ENCODE data around the gene PROSER3. TPM values are rescaled to one million over a fixed set of nuclear protein-coding genes. Genes with fewer than 3 reads are reported as not detected.
A peak's percentile ranks its signal among the peaks of the same experiment; 100 is the strongest.

Gene PROSER3
- total and polyA plus RNA-seq, 12 donors: 4.4 to 27.3 (median 11.0) TPM

GRCh38 chr19:35742121-35742724, 15.8 kb upstream of the PROSER3 start, which contains the start of gene IGFLR1:
TSS of gene IGFLR1 (minus strand) at chr19:35742452. CDS start at chr19:35741180, 1,272 bp downstream.
- DNase-seq: peak in 1 of 7 donors; percentile 64
- Histone ChIP-seq H3K27me3 (no peaks in the 10 kb centered on the region), H3K27ac (peak within 1 kb of the TSS in 4 of 5 donors; percentile 3 to 88 (median 77)), H3K36me3 (replicated peaks in 1 of 2) (peaks cover 0 to 21% of the 10 kb centered on the region in 2 donors), H3K4me3 (peak within 1 kb of the TSS in 1 of 4 donors; percentile 59), H3K9me3 (replicated peaks in 1 of 3) (no peaks in the 10 kb centered on the region), H3K4me1 (replicated peaks in 1 of 2) (peaks cover 25 to 45% of the 10 kb centered on the region in 2 donors)
- TF ChIP-seq POLR2A (IDR thresholded peaks at IDR 0.05): no peak
- TF ChIP-seq, protein P1, sequence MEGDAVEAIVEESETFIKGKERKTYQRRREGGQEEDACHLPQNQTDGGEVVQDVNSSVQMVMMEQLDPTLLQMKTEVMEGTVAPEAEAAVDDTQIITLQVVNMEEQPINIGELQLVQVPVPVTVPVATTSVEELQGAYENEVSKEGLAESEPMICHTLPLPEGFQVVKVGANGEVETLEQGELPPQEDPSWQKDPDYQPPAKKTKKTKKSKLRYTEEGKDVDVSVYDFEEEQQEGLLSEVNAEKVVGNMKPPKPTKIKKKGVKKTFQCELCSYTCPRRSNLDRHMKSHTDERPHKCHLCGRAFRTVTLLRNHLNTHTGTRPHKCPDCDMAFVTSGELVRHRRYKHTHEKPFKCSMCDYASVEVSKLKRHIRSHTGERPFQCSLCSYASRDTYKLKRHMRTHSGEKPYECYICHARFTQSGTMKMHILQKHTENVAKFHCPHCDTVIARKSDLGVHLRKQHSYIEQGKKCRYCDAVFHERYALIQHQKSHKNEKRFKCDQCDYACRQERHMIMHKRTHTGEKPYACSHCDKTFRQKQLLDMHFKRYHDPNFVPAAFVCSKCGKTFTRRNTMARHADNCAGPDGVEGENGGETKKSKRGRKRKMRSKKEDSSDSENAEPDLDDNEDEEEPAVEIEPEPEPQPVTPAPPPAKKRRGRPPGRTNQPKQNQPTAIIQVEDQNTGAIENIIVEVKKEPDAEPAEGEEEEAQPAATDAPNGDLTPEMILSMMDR (IDR thresholded peaks at IDR 0.05): no peak
- intact Hi-C loops (cut with DNase I): no loop called here
- 72 to 86% (median 76%) methylated on average over 9 of the region's 9 CpGs for WGBS, 4 donors

DNA sequence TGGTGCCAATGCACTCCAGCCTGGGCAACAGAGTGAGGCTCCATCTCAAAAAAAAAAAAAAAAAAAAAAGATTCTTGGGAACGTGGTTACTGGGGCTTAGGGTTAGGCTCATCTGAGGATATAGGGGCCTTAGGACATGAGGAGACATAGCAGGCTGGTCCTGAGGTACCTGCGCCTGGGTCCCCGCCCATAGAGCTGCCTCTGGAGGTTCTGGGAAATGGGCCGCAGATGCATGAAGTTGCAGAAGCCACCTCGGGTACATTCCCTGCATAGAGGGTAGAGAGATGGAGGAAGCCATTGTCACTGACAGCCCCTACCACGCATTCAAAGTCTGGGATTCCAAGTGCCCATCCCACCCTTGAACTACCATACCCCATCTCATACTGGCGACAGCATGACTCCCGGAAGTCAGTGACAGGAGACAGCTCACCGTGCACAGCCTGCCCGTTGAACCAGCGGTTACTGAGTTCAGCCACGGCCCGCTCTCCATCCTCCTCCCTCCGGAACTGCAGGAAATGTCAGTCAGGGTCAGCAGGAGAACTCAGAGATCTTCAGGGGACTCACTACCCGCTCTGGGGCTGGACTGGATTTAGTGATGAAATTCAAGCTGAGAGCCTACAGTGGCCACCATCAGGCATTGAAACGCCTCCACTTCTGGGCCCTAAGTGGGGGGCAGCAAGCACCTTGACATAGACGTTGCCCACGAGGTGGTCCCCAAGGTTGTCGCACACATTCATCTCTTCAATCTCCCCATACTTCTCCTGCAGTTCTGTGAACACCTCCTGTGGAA, 14.1 kb upstream of the PROSER3 start:
- H3K36me3 ChIP-seq (replicated peaks in 1 of 2): peaks cover 0 to 5% of the 10 kb centered on the region in 2 donors
- no peaks in the 10 kb centered on the region for H3K9me3 ChIP-seq (replicated peaks in 1 of 3)
- H3K27me3 ChIP-seq: no peaks in the 10 kb centered on the region
- H3K4me1 ChIP-seq (replicated peaks in 1 of 2): peaks cover 28 to 50% of the 10 kb centered on the region in 2 donors
- no peak for TF ChIP-seq POLR2A (IDR thresholded peaks at IDR 0.05)
- TF ChIP-seq, protein P1 (IDR thresholded peaks at IDR 0.05): no peak
- peak overlapping the region in 1 of 4 donors; percentile 89 for H3K4me3 ChIP-seq
- H3K27ac ChIP-seq: peak overlapping the region in 2 of 5 donors; percentile 100
- intact Hi-C loops (cut with DNase I): no loop called here
- 86 to 91% (median 89%) methylated on average over 18 to 19 of the region's 19 CpGs for WGBS, 4 donors
- peak in 1 of 7 donors; percentile 34 for DNase-seq

- 7 to 9% (median 8%) methylated on average over 35 to 41 of the region's 41 CpGs for WGBS, 4 donors
- TF ChIP-seq, protein P1 (IDR thresholded peaks at IDR 0.05): peak in 5 of 6 experiments; percentile 23 to 45 (median 31)
- no peak for TF ChIP-seq POLR2A (IDR thresholded peaks at IDR 0.05)
- intact Hi-C loops (cut with DNase I): no loop called here
- peaks cover 31 to 53% of the 10 kb centered on the region in 2 donors for H3K4me1 ChIP-seq (replicated peaks in 1 of 2)
- peak overlapping the region; percentile 34 to 89 (median 84) for H3K4me3 ChIP-seq
- no peaks in the 10 kb centered on the region for H3K36me3 ChIP-seq (replicated peaks in 1 of 2)
- no peaks in the 10 kb centered on the region for H3K9me3 ChIP-seq (replicated peaks in 1 of 3)
- peak; percentile 94 to 98 (median 98) for DNase-seq
- no peaks in the 10 kb centered on the region for H3K27me3 ChIP-seq
- peak overlapping the region; percentile 99 to 100 (median 100) for H3K27ac ChIP-seq
Observed at GRCh38 chr19:35744430-35745327, 13.3 kb upstream of the PROSER3 start.

All from adrenal gland (tissue), 12 donors.